GM18951 (cell line): ENCODE measurements around the gene SLC4A5.

Source experiments
- POLR2A ChIP-seq: IDR thresholded peaks from 4 replicates; pipeline ENCODE4 v1.6.1; 2011; ENCODE audit warnings: mild to moderate bottlenecking; ENCODE audit not compliant: insufficient read length, insufficient read depth; ENCODE audit errors: extremely low read depth
- in situ Hi-C: fragments of 300-500 bp; cut with MboI; formaldehyde crosslinking; loops from one replicate; pipeline ENCODE4 v1.12.0; 2022; ENCODE audit warnings: low sequenced_read_pairs, mixed read lengths, inconsistent platforms; ENCODE audit not compliant: unreplicated experiment

Gene SLC4A5

DNA sequence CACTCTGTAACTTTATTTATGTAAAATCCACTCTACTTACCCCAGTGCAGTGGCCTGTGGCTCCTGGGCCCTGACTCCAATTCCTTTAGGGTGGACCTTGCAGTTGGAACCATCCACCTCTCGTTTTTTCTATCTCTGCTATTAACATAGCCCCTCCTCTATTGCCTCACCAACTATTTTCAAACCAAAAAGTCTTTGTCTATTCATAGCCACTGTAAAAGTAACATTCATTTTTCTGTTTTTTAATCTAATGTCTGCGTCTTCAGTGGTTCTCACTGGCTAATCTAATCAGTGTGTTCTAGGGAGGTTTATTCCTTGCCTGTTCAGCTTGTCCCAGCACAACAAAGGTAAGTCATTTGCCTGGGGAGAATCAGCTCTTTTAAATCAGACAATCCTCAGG is at the start of gene SLC4A5:
Gene SLC4A5, minus strand, starts transcription at position 101 of the 400 bp plus-strand sequence. CDS start 28,393 bp downstream, outside the sequence.
- in situ Hi-C loops, result no loop called here
- no peak for TF ChIP-seq POLR2A

GRCh38 chr2:74392449-74392743 is 49.2 kb upstream of the SLC4A5 start:
- TF ChIP-seq POLR2A, result no peak
- in situ Hi-C loops, result no loop called here

GRCh38 chr2:74391580-74392448 is 48.6 kb upstream of the SLC4A5 start:
- in situ Hi-C loops, result no loop called here
- TF ChIP-seq POLR2A, result peak; percentile 71

DNA sequence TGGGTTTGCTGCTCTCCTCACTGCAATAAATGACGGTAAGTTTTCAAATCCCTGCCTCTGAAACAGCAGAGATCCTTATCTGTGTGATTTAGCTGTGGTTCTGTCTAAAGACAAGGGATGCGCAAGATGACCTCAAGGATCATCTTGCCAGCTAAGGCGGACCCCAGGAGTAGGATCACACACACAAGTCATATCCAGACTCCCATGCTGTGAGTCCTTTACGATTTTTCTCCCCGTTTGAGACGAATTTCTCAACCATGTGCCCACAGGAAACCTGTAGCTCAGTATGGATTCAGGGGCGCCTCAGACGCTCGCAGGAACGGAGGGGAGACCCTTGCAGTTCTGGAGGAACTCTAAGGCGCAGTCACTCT is 48.0 kb upstream of the SLC4A5 start:
- TF ChIP-seq POLR2A, result no peak
- in situ Hi-C loops, result no loop called here

DNA sequence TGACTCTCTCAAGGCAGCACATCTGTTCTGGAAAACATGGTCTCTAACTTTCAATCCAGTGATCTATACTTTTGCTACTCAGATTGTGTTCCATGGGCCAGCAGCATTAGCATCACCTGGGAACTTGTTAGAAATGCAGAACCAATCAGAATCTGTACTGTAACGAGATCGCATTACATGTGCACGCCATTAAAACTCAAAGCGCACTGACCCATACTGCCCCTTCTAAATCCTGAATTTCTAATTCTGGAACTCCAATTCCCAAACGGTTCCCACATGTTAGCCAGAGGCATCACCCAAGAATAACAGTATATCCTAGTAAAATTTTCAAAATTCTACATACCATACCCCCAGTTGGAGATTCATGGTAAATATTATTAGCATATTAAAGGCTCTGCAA is 47.4 kb upstream of the SLC4A5 start:
- TF ChIP-seq POLR2A, result no peak

GRCh38 chr2:74387346-74387745 is 44.1 kb upstream of the SLC4A5 start:
- TF ChIP-seq POLR2A, result no peak

More for the DNA sequence above, 47.4 kb upstream of the SLC4A5 start:
- in situ Hi-C loops, result no loop called here

DNA sequence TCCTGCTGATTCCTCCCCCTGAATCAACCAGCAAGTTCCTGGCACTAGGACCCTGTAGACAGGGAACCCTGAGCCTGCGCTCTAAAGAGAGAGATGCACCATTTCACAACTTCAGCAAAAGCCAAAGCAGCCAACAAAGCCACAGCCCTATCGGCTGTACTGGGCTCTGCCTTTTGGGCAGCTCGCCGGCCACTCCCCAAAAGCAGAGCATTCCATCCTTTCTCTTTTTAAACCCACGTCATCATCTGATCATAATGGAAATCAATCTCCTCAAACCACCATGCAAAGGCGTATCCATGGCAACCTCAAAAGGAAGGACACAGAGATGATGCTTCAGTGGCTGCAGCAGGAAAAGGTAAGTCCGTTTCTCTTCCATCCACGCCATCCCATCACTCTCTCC is 42.2 kb upstream of the SLC4A5 start:
- in situ Hi-C loops, result no loop called here

More at GRCh38 chr2:74387346-74387745, 44.1 kb upstream of the SLC4A5 start:
- in situ Hi-C loops, result no loop called here

DNA sequence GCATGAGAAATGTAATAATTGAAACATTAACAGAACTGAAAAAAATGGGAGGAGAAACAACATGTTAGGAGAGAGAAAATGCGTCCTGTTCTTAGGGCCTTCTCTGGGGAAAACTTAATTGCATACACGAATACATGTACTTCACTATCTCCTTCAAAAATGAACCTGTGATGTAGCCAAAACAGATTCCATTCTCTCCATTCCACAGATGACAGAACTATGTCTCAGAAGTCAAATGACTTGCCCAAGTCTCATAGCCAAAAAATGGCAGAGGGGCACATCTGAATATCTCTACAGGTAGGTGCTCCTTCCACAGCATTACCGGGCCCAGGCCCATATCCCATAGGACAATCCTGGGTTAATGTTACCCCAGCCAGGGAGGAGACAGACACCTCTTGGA is 40.8 kb upstream of the SLC4A5 start:
- TF ChIP-seq POLR2A, result no peak
- in situ Hi-C loops, result no loop called here

More for the DNA sequence above, 42.2 kb upstream of the SLC4A5 start:
- no peak for TF ChIP-seq POLR2A

DNA sequence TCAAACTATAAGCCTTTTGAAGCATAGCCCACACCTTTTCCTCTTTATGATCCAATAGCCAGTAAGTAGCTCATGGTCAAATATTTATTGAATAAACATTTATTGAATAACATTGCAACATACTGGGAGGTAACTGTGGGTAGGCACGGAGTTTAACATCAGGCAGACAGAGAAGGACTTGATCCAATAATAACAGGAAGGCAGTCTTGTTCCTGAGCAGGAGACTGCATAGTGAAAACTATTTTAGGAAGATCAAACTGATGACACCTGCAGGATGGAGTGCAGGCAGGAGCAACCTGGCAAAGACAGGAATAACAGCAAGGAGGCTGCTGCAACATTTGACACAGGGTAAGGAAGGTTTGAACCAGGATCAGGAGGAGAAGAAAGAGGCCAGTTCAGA is 40.0 kb upstream of the SLC4A5 start:
- TF ChIP-seq POLR2A, result no peak
- in situ Hi-C loops, result no loop called here

- in situ Hi-C loops, result no loop called here
- no peak for TF ChIP-seq POLR2A
Measured at GRCh38 chr2:74381751-74382150, 38.5 kb upstream of the SLC4A5 start.

DNA sequence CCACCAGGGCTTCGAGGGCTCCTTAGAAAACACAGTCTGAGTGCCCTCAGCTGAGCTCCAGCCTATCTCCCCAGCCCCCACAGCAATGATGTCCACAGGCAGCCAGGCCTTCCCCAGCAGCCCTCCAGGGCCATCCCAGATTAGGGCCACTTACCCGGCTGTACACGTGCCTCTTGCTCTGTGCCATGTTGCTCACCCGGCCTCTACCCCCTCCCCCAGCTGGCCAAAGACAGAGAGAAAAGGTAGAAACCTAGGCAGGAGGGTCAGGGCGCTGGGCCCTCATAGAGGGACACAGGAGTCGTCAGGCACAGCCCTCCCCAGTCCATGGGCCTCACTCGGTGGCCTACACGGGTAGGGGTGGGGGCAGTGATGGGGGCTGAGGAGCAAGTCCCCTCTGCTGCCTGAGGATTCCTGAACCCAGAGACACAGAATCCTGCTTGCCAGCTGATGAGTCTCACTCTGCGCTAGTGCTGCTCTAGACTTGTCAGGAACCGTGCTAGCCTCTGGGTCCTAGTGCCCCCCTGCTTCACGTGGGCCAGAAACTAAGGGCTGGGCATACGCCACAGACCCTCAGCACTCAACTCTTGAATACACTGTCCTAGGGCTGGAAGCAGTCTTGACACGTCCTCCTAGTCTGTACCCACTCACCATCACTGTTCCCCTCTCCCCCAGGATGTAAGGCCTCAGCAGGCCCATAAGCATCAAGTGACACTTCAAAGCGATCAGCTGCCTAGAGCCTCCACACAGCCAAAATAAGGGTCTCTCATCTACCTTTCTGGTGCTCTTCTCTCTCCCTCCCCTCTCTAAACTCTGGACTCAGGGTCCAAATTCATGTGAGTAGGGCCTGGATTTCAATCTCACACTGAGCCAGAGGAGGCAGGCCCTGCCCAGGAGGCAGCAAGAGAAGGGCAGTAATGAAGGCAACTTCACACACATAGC is 36.9 kb upstream of the SLC4A5 start, which contains the start of gene DCTN1:
Gene DCTN1, minus strand, starts transcription at position 461 of the 939 bp plus-strand sequence. Its CDS starts 274 bp downstream, at position 187.
- in situ Hi-C loops, result no loop called here
- TF ChIP-seq POLR2A, result no peak

DNA sequence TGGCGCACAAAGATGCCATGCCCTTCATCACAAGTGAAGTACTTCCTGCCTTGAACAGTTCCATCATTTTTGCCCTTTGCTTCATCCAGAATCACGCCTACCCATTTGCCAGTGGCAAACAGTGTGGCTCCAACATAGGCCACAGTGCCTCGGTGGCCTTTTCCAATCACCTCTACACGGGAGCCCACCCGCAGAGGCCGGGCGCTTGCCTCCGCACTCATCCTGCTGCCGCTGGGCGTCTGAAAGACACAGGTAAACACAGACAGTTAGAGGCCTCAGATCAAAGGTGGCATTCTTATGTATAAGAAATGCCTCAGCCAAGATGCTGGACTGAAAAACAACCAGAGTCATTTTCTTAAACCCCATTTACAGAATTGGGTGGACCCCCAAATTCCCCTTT is 34.8 kb upstream of the SLC4A5 start:
- no peak for TF ChIP-seq POLR2A
- in situ Hi-C loops, result no loop called here

DNA sequence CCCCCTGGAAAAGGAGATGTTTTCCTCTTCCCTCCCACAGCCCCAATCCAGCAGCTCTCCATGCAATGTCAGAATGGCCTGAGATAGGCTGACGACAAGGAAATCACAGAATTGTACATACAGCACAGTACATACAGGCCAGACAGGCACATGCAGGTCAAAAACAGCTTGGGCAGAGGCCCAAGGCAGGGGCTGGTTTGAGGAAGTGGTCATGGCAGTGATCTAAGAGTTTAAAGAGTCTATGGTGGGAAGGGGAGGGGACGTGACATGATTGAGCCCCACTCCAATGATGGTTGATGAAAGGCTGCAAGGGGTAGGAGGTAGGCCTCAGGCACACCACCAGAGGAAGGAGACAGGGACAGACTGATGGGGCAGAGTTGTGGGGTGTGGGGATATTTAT is 32.6 kb upstream of the SLC4A5 start:
- in situ Hi-C loops, result no loop called here
- no peak for TF ChIP-seq POLR2A
